ENCODE measurements around the gene ARHGAP25. TPM values are rescaled to one million over a fixed set of nuclear protein-coding genes. Genes with fewer than 3 reads are reported as not detected.

Gene ARHGAP25
- total and polyA plus RNA-seq, 10 of the 15 experiments (the other 5 are each of a cell fraction or from before 2014, with no cell fraction given) = 0.15 to 1.0 (median 0.46) TPM

GRCh38 chr2:68700560-68700959 is 34.1 kb upstream of the ARHGAP25 start:
- ChIA-PET SMC1A (ENCODE audit: uncharacterized antibody, unreplicated experiment) (interaction anchor here (1.0 to 2.1 kb wide), 3 partner anchors 10 to 14 kb away, joined by 3 to 7 read pairs (median 4); no protein-coding TSS in a partner anchor), POLR2A (interaction anchor here (1.4 kb wide), 1 partner anchor 10 kb away, joined by 3 read pairs; no protein-coding TSS in a partner anchor), CTCF (interaction anchor here (3.0 kb wide), 1 partner anchor 9 kb away, joined by 24 read pairs; no protein-coding TSS in a partner anchor), RAD21 (ENCODE audit: unreplicated experiment) (no interaction called here)
- no peak overlapping the region for H3K27ac ChIP-seq (ENCODE audit: control insufficient read depth, insufficient read depth)
- no peak for TF ChIP-seq NBN (IDR thresholded peaks at IDR 0.05)
- no peak for TF ChIP-seq GATAD2B (conservative IDR thresholded peaks at IDR 0.05; ENCODE audit: low read depth)
- TF ChIP-seq MXI1 (IDR thresholded peaks at IDR 0.05; ENCODE audit: low read depth, low read length) = no peak
- TF ChIP-seq ZNF622 (IDR thresholded peaks at IDR 0.05) = no peak
- TF ChIP-seq KDM1A (IDR thresholded peaks at IDR 0.05; ENCODE audit: borderline replicate concordance) = no peak
- TF ChIP-seq RFX5 (IDR thresholded peaks at IDR 0.05; ENCODE audit: low read depth, low read length) = no peak
- TF ChIP-seq EP300 (IDR thresholded peaks at IDR 0.05; ENCODE audit: borderline replicate concordance in 1 of 2, control insufficient read depth in 1 of 2, low read depth in 2 of 2, low read length in 2 of 2) = no peak
- no peak for TF ChIP-seq SIX5 (IDR thresholded peaks at IDR 0.05; ENCODE audit: low read depth, low read length, severe bottlenecking)
- no peak for TF ChIP-seq HDGF (IDR thresholded peaks at IDR 0.05)
- TF ChIP-seq POLR2A (IDR thresholded peaks at IDR 0.05; ENCODE audit: low read depth, low read length) = no peak
- TF ChIP-seq SIN3A (IDR thresholded peaks at IDR 0.05; ENCODE audit: low read depth, low read length) = no peak
- TF ChIP-seq, protein P1, sequence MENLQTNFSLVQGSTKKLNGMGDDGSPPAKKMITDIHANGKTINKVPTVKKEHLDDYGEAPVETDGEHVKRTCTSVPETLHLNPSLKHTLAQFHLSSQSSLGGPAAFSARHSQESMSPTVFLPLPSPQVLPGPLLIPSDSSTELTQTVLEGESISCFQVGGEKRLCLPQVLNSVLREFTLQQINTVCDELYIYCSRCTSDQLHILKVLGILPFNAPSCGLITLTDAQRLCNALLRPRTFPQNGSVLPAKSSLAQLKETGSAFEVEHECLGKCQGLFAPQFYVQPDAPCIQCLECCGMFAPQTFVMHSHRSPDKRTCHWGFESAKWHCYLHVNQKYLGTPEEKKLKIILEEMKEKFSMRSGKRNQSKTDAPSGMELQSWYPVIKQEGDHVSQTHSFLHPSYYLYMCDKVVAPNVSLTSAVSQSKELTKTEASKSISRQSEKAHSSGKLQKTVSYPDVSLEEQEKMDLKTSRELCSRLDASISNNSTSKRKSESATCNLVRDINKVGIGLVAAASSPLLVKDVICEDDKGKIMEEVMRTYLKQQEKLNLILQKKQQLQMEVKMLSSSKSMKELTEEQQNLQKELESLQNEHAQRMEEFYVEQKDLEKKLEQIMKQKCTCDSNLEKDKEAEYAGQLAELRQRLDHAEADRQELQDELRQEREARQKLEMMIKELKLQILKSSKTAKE (IDR thresholded peaks at IDR 0.05; ENCODE audit: low read depth, poor library complexity, severe bottlenecking) = no peak
- TF ChIP-seq, protein P2, sequence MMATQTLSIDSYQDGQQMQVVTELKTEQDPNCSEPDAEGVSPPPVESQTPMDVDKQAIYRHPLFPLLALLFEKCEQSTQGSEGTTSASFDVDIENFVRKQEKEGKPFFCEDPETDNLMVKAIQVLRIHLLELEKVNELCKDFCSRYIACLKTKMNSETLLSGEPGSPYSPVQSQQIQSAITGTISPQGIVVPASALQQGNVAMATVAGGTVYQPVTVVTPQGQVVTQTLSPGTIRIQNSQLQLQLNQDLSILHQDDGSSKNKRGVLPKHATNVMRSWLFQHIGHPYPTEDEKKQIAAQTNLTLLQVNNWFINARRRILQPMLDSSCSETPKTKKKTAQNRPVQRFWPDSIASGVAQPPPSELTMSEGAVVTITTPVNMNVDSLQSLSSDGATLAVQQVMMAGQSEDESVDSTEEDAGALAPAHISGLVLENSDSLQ (IDR thresholded peaks at IDR 0.05) = no peak
- TF ChIP-seq MEF2A (IDR thresholded peaks at IDR 0.05; ENCODE audit: insufficient read depth, low read depth, low read length) = no peak
- TF ChIP-seq CREM (IDR thresholded peaks at IDR 0.05; ENCODE audit: low read depth) = no peak
- no peak for TF ChIP-seq MAX (IDR thresholded peaks at IDR 0.05; ENCODE audit: low read depth, low read length)
- TF ChIP-seq NR2C2 (IDR thresholded peaks at IDR 0.05; ENCODE audit: borderline replicate concordance, control insufficient read depth, insufficient read length, low read depth) = no peak
- no peak for TF ChIP-seq TCF12 (IDR thresholded peaks at IDR 0.05; ENCODE audit: low read depth, low read length)
- no peak overlapping the region for H3K9ac ChIP-seq (ENCODE audit: control insufficient read depth, insufficient read depth, low read length)
- H3K9me3 ChIP-seq (replicated peaks; ENCODE audit: control insufficient read depth, insufficient read depth, low read length) = peaks cover 8% of the 10 kb centered on the region; the same call in 2 of the 3 replicates
- intact Hi-C loops (cut with micrococcal nuclease; ENCODE audit: unreplicated experiment) (no loop called here), in situ Hi-C loops (cut with MboI) (no loop called here)
- no peak overlapping the region for H3K4me2 ChIP-seq (ENCODE audit: control insufficient read depth, insufficient read depth)
- no peak for ATAC-seq
- WGBS (ENCODE audit: insufficient coverage, insufficient replicate concordance, low lambda C conversion rate, missing lambda C conversion rate) = 95% methylated on average over 2 of the region's 2 CpGs
- no peaks in the 10 kb centered on the region for H3K36me3 ChIP-seq (ENCODE audit: control insufficient read depth in 2 of 2, insufficient read depth in 2 of 2, low read length in 1 of 2)
- H3K4me1 ChIP-seq (ENCODE audit: control insufficient read depth, insufficient read depth, low read length) = no peaks in the 10 kb centered on the region
- no peak overlapping the region for H3K4me3 ChIP-seq
- no peak for DNase-seq (ENCODE audit: low read depth, low spot score)
- no peak for FAIRE-seq
- H2AFZ ChIP-seq (ENCODE audit: control insufficient read depth, low read depth, low read length) = no peak overlapping the region
- no TSS peak for BruUV-seq (replicated peaks)
- H3K27me3 ChIP-seq (replicated peaks in 1 of 2; ENCODE audit: control insufficient read depth in 2 of 2, insufficient read depth in 2 of 2, low read length in 1 of 2) = no peaks in the 10 kb centered on the region
- no peaks in the 10 kb centered on the region for H4K20me1 ChIP-seq (ENCODE audit: control insufficient read depth, insufficient read depth)
- no peaks in the 10 kb centered on the region for H3K79me2 ChIP-seq (ENCODE audit: control insufficient read depth, insufficient read depth, low read length)

All from GM12878 (cell line).